NCI-H2196 treated with DMSO at 0.1 percent for 48 hours (cell line): ENCODE results near the gene HINFP.
"Not testable (repeated sequence)": the region's sequence is repeated elsewhere in the genome, so short reads cannot be mapped to it uniquely, and the experiment has no call there.

ENCODE experiments used
- DNase-seq: peaks from one replicate; lab custom pipeline; 2025; ENCODE audit not compliant: unreplicated experiment; lab: John Stamatoyannopoulos, UW

HINFP gene

GRCh38 chr11:119116601-119117000 is 4.8 kb upstream of the HINFP start:
- DNase-seq = no peak

- no peak for DNase-seq
Observed at GRCh38 chr11:119117004-119117706, 4.2 kb upstream of the HINFP start.

GRCh38 chr11:119118227-119118626 is 3.2 kb upstream of the HINFP start:
- DNase-seq = no peak

GRCh38 chr11:119118946-119119345 is 2.4 kb upstream of the HINFP start:
- no peak for DNase-seq

- peak; percentile 25 for DNase-seq
Observed at GRCh38 chr11:119120639-119121007, 757 bp upstream of the HINFP start.

GRCh38 chr11:119121811-119122124 is 388 bp downstream of the HINFP start:
- DNase-seq = no peak

- DNase-seq = no peak
Observed at GRCh38 chr11:119125821-119126220, 4.4 kb downstream of the HINFP start.

GRCh38 chr11:119126675-119127268 is 5.4 kb downstream of the HINFP start:
- no peak for DNase-seq

GRCh38 chr11:119130662-119131061 is 9.3 kb downstream of the HINFP start:
- DNase-seq = no peak

- DNase-seq = no peak
Observed at GRCh38 chr11:119134389-119134978, 13.1 kb downstream of the HINFP start.

- DNase-seq = not testable (repeated sequence)
Observed at GRCh38 chr11:119139276-119139675, 17.9 kb downstream of the HINFP start.

GRCh38 chr11:119144825-119145486 is 23.6 kb downstream of the HINFP start:
- DNase-seq = peak; percentile 61

- DNase-seq = no peak
Observed at GRCh38 chr11:119145551-119145950, 24.2 kb downstream of the HINFP start.

GRCh38 chr11:119147604-119148333 is 26.4 kb downstream of the HINFP start:
- no peak for DNase-seq

GRCh38 chr11:119148720-119149017 is 27.3 kb downstream of the HINFP start:
- no peak for DNase-seq

GRCh38 chr11:119149018-119149785 is 27.8 kb downstream of the HINFP start, which contains the start of gene ABCG4:
TSS of gene ABCG4 (plus strand) at chr11:119149052. CDS start at chr11:119149966, 914 bp downstream.
- DNase-seq = no peak

GRCh38 chr11:119149786-119150275 is 28.5 kb downstream of the HINFP start:
- DNase-seq = no peak

GRCh38 chr11:119152043-119152442 is 30.7 kb downstream of the HINFP start:
- no peak for DNase-seq

- no peak for DNase-seq
Observed at GRCh38 chr11:119152604-119153003, 31.2 kb downstream of the HINFP start.

- no peak for DNase-seq
Observed at GRCh38 chr11:119153049-119153818, 31.9 kb downstream of the HINFP start.
